ENCODE data around the gene HAGH.
"Not testable (repeated sequence)": the region's sequence is repeated elsewhere in the genome, so short reads cannot be mapped to it uniquely, and the experiment has no call there.

HAGH gene

DNA sequence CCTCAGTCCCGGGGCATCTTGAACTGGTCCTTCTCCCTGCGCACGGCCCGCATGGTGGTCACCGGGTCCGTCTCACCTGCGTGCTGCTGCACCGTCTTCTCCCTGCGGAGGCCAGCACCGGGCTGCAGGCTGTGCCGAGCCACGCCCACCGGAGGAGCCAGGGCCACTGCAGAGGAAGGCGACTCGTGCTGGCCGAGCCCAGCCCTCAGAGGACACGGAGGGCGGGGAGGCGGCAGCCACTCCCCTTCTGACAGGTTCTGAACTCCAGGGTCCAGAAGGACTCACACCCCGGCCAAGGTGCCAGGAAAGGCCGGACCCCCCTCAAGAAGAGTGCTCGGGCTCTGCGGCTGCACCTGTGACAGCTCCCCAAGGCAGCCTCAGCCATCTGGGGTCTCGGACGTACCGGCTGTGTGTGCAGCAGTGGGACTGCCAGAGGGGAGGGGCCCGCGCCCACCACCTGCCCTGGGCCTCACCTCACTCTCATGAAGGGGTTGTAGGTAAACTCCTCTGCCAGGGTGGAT, 17.3 kb downstream of the HAGH start:
- no peak for DNase-seq

DNA sequence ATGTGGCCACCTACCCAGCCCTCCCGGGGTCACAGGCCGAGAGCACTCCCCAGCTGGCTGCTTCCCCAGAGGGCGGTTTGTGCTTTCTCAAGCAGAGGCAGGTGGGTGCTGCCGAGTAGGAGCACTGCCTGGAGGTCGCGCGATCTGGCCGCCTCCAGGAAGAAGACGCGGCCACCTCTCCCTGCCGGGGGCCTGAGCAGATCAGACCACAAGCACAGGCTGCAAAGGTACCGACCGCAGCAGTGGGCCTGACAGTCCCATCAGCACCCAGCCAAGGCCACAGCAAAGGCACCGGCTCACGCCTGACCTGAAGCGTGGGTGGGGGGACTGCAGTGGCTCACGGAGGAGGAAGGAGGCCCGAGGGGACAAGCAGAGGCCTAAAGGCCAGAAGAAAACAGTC, 17.9 kb downstream of the HAGH start:
- DNase-seq, result no peak

DNA sequence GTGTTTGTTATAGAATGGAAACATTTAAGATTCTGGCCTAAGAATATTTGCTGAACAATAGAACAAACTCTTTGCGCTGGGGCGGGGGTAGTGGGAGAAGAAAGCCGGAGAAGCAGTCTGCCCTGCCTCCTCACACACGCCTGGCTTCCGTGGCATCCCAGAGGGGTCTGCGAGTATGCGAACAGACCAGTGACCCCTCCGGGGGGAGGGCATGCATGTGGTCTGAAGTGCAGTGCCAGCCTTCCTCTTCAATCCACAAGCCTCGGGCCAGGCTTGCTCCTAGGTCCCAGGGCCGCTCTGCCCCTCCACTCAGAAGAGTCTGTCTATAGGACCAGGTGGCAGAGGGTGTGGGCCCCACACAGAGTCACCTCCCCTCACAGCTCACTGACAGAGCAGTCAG, 19.0 kb downstream of the HAGH start:
- no peak for DNase-seq

DNA sequence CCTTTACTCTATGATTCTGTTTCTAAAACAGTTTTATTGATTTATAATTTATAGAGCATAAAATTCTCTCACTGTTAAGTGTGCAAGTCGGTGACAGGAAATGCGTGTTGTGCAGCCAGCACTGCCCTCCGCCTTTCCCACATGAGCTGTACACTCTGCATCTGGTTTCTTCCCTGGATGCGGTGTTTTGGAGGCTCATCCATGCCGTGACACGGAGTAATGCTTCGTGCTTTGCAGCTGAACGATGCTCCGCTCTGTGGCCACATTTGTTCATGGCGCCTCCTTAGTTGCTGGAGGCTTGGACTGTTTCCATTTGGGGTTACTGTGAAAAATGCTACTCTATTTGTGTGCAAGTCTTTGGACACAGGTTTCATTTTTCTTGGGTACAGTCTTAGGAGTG, 25.9 kb downstream of the HAGH start:
- DNase-seq, result no peak

DNA sequence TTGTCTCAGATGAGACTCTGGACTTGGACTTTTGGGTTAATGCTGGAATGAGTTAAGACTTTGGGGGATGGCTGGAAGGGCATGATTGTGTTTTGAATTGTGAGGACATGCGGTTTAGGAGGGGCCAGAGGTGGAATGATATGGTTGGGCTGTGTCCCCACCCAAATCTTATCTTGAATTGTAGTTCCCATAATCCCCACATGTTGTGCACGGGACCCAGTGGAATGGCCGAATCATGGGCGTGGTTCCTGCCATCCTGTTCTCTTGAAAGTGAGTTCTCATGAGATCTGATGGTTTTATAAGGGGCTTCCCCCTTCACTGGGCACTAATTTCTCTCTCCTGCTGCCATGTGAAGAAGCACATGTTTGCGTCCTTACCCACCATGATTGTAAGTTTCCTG, 27.4 kb downstream of the HAGH start:
- DNase-seq, result not testable (repeated sequence)

DNA sequence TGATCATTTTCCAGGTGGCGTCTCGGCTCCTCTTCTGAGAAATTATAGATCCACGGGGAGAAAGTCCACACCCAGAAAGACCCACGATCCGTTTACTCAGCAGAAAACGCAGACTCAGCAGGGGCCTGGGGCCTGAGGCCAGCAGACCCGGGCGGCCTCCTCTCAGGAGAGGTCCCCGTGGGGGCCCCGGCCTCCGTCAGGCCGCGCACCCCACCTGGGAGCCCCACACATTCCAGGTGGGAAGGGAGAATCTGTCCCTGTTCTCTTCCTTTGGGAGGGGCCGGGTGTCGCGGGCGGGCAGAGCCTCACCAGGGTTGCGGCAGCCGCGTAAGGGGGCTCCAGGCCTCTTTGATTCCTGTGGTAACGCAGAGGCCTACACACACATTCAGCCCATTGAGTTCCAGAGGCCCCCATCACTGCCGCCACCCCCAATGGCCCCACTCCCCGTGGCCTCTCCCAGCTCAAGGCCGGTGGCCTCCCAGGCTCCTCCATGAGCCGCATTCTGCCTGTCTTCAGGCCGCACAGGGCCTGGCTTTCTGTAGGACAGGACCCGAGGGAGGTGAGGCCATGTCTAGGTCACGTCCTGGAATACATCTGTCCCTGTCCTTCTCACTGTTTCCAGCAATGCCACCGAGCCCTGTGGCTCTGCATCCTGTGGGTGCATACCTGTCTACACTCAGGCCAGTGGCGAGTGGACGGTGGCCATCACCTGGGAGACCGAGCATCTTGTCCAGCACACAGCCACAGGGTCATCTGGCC, 31.5 kb downstream of the HAGH start:
- no peak for DNase-seq

DNA sequence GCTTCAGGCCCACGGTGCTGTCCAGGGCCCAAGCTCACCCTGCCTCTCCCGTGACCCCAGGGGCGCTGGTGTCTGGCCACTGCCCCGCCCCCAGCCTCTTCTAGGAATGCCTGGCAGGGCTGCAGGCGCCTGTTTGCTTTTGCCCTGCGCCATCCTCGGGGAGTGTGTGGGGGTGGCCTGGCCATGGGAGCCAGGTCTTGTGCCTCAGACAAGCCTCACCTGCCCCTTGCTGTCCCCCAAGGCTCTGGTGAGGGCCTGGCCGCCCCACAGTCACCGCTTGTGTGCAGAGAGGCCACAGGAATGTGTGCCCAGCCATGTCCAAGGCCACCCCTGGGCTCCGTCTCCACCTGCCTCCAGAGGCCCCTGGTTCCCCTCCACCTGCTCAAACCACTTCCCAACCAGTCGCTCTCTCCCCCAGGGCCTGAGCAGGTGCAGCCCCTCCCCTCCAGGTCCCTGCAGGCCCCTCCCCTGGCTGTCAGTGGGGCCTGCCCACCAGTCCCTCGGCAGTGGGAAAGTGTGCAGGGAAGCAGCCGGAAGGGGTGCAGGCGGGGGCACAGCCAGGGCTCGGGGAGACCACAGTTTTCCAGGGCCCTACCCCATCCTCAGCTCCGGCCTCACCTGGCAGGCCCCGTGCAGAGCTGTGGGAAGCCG, 32.3 kb downstream of the HAGH start:
- DNase-seq, result no peak

DNA sequence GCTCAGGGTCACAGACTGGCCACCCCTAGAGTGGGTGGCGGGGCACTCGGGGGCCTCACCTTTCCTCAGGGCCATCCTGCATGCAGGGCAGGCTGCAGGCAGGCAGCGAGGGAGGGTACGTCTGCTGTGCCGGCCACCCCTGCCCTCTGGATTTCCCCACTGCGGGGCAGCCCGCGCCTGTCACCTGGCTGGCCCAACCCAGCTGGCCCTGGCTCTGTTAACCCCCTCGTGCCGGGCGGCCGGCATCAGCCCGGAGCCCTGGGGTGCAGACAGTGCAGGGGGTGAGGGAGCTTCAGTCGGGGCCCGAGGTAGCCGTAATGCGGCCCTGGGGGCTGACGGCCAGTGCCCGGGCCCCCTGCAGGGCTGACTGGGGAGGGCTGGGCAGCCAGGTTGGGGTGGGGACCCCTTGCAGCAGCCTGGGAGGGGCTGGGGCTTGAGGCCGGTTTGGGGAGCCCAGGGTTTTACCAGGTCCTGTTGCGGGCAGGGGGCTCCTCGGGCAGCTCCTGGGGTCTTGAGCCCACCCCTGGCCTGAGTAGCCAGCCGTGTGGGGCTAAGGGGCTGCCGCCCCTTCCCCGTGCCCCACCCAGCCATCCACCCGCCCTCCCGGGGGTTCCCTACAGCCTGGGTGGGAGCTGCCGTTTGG, 32.9 kb downstream of the HAGH start, which contains the start of gene IGFALS:
IGFALS (minus strand) TSS at position 128 of the 643 bp plus-strand sequence; CDS start at position 75, 53 bp downstream.
- no peak for DNase-seq

DNA sequence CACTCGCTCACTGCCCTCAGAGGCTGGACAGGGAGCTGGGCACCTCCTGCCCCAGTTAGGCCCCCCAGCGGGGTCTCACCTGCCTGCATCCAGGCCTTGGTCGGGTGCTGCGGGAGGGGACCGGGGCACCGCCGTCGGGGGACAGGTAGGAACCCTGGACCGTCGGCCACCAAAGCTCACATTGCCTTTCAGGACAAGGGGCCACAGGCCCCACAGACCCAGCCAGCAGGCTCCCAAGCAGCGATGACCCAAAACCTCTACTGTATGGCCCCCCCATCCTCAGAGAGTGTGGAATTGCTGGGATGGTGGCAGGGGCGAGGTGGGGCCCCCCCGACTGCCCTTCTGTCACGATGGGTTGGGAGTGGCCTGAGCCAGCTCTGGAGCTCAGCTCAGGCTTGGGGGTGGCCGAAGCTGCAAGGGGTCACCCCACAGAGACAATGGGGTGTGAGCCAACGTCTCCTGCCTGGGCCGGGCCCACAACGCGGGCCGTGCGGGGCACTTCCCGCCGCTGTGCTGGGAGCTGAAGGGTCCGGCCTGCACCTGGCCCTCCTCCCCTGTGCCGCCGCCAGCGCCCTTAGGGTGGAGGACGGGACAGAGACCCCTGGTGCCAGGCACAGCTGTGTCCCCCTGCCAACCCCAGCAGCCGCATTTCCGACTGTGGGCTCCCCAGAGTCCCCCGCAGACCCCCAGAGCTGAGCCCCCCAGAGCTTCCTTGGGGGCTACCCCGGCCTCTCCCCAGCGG, 33.6 kb downstream of the HAGH start:
- no peak for DNase-seq

DNA sequence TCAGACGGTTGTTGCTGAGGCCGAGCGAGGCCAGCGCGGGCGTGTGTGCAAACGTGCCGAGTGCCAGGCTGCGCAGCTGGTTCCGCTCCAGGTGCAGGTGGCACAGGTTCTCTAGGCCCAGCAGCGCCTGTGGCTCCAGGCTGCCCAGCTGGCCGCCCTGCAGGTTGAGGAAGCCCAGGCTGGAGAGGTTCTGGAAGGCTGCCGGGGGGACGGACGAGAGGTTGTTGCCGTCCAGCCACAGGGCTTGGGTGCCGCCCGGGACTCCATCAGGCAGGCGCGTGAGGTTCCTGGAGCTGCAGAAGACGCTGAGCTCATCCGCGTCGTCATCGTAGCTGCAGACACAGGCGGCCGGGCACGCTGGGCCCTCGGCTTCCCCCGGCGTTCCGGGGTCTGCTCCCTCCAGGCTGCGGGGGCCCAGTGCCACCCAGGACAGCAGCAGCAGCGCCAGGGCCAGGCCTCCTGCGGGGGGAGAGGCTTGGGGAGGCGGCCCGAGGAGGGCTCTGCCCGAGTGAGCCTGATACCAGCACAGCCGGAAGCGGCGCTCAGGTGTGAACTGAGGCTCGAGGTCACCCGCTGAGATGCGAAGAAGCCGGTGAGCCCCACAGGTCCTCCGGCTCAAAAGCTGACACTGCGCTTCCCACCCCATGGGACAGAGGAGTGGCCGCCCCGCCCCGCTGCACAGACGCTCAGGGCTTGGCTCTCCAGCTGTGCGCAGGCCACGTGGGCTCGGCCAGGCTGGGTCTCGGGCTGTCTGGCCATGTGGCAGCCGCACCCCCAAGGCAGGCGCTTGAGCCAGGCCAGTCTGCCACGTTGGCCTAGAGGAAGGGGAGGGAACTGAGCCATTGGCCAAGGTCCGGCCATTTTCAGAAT, 34.4 kb downstream of the HAGH start:
- no peak for DNase-seq

DNA sequence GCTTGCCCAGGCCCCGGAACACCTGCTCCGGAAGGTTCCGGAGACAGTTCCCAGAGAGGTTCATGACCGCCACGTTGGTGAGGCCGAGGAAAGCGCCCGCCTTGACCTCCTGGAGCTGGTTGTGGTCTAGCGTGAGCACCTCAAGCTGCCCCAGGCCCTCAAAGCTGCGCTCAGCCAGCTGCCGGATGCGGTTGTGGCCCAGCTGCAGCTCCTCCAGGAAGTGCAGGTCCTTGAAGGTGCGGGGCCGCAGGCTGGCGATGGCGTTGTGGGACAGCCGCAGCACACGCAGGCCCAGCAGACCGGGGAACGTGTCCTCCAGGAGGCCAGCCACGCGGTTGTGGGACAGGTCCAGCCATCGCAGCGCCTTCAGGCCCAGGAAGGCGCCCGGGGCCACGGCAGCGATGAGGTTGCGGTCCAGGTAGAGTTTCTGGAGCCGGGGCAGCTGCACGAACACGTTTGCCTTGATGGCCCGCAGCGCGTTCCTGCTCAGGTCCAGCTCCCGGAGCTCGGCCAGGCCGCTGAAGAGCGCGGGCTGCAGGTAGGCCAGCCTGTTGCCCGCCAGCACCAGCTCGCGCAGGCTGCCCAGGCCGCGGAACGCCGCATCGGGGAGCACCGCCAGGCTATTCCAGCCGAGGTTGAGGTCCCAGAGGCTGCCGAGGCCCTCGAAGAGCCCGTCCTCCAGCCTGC, 35.2 kb downstream of the HAGH start:
- DNase-seq, result no peak

DNA sequence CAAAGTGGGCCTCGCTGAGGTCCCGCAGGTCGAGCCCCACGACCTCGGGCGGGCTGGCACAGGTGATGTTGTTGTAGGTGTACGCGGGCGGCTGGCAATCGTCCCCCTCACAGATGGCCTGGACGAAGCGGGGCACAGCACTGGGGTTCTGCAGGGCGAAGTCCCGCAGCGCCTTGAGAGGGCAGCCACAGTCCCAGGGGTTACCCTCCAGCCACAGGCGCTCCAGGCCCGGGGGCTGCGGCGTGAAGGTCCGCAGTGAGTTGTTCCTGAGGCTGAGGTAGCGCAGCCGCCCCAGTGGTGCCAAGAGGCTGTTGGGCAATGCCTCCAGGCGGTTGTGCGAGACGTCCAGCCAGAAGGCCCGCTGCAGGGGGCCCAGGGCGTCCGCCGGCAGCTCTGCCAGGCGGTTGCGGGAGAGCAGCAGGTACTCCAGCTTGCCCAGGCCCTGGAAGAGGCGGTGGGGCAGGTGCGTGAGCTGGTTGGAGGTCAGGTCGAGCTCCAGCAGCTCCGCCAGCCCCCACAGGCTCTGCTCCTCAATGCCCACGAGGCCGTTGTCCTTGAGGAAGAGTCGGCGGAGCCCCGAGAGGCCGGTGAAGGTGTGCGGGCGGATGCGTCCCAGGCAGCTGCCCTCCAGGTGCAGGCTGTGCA, 35.9 kb downstream of the HAGH start:
- no peak for DNase-seq

DNA sequence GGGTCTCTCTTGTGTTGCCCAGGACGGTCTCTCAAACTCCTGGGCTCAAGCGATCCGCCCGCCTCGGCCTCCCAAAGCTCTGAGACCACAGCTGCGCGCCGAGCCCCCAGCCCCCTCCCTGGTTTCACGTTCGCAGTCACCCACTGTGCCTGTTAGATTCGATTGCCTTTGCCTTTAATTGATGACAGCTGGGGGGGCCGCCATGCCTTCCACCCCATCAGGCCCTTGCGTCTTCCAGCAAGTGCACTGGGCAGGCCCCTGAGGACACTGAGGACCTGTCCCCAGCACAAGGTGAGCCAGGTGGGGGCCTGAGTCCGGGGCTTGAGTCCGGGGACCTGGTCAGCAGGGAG, 36.4 kb downstream of the HAGH start:
- DNase-seq, result no peak

DNA sequence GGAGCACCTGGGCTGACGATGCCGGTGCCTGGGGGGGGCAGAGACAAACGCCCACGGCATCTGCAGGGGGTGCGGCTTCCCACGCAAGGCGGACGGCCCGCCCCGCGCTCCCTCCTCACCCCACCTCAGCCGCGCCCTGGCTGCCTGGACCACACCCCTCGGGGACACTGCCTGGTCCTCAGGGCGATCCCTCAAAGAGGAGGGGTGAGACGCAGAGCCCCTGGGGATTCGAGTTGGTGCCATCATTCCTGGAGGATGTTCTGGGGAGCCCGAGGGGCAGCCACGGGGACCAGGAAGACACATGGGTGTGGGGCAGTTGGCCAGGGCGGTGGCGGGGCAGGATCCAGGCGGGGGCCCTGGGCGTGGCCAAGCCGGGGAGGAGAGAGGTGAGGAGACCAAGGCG, 37.0 kb downstream of the HAGH start:
- DNase-seq, result no peak

DNA sequence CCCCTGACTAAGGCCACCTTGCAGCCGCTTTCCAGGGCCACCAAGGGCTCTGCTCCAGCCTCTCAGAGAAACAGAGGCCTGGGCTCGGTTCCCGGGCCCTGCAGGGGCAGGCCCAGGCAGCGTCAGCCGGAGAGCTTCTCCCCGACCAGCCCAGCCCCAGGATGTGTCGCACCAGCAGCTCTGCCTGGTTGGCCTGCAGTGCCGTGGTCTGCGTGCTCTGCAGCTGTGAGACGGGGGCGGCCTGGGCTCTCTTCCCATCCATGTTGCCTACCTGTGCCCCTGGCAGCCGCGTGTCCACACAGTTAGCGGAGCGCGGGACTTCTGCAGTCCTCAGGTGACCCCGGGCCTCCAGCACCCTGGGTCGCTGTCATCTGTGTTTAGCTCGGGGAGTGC, 37.9 kb downstream of the HAGH start:
- DNase-seq, result no peak

DNA sequence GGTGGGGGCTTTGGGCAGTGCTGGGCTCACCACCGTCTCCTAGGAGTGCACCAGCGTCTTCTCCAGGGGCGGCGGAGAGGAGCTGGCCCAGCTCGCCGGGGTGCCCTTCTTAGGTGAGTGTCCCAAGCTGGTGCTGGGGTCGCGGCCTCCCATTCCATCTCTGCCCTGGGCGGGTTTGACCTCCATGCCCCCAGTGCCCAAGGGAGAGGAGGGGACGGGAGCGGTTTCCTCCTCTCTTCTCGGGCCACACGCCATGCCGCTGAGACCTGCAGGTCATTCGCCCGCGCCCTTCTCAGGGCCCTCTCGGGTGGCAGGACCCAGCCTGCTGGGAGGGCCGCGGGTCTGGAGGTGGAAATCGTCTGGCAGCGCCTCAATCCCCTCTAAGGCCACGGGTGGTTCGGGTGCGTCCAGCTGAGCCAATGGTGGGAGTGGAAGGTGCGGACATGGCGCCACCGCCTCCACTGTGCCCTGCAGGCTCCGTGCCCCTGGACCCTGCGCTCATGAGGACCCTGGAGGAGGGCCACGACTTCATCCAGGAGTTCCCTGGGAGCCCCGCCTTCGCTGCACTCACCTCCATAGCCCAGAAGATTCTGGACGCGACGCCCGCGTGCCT, 38.4 kb downstream of the HAGH start:
- DNase-seq, result no peak

DNA sequence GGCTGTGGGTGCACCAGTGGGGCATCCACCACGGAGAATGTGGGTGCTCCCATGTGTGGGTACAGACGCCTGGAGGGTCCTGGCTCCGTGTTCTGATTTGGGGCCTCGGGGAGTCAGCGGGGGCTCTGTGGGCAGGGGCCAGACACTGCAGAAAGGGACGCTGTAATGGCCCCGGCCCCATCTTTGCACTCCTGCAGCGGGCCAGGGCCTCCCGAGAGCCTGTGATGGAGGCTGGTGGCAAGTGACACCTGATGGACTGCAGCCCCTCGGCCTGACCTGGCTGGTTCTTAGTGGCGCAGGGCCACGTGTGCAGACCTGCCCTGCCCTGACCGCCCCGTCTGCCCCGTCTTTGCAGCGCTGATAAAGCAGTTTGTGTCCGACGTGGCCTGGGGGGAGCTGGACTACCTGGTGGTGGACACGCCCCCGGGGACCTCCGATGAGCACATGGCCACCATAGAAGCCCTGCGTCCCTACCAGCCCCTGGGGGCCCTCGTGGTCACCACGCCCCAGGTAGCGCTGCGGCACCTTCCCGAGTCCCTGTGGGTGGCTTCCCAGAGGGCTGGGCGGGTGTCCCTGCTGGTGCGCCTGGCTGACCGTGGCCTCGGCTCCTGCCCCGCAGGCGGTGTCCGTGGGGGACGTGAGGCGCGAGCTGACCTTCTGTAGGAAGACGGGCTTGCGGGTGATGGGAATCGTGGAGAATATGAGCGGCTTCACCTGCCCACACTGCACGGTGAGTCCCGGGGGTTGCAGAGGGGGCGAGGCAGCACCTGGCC, 39.1 kb downstream of the HAGH start:
- no peak for DNase-seq

DNA sequence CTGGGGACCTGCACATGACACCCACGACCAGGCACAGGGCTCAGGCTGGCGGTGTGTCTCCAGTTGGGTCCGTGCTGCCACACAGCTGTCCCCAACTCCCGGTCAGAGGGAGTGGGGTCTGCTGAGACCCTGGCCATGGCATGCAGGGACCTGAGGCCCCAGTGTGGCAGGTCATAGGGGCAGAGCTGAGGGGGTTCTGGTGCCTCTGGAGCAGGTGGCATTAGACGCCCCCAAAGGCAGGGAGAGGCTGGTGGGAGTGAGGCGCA, 39.6 kb downstream of the HAGH start:
- DNase-seq, result no peak

DNA sequence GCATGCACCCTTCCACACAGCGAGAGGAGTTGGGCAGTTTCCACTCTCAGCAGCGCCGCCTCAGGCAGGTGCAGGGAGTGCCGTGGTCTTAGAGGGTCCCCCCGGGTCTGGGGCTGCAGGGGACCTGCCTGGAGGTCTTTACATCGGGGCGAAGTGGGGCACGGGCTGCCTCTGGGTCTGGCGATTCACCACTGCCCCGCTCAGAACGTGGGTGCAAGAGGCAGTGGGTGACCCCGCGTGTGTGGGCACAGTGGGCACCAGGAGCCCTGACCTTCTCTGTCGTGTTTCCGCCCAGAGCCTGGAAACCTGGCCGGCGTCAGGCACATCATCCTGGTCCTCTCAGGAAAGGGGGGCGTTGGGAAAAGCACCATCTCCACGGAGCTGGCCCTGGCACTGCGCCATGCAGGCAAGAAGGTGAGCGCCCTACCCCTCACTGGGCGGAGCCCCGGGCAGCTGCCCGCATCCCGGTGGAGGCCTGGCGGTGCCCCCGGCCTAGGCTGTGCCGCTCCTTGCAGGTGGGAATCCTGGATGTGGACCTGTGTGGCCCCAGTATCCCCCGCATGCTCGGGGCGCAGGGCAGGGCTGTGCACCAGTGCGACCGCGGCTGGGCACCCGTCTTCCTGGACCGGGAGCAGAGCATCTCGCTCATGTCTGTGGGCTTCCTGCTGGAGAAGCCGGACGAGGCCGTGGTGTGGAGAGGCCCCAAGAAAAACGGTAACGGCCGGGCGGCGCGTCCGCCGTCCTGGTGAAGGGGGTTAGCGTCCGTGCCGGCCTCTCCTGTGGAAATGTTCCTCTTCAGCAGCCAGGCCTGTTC, 40.2 kb downstream of the HAGH start:
- no peak for DNase-seq

DNA sequence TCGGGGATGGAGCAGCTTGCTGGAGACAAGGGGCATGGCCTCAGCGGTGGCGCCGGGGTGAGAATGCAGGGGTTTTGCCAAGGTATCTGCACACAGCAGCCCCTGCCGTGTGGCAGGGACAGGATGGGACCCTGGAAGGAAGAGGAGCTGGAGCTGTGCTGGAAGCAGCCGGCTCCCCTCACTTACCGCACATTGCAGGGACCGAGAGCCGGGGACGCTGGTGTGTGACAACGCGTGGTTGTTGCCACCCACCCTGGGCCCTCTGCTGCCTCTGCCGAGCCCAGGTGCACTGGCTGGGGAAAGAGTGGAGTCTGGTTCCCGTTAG, 40.8 kb downstream of the HAGH start:
- no peak for DNase-seq
